SK-N-MC (cell line): ENCODE measurements around the gene PODNL1.

Experiments
- DNase-seq: peaks from one replicate; pipeline ENCODE4 v3.0.0-alpha.2; 2011; ENCODE audit warnings: low read depth, low spot score
- H3K27ac ChIP-seq: fragments of 200-600 bp; sonication (generic); 2 replicates; pipeline ENCODE4 v1.5.1; 2016; ENCODE audit warnings: mixed run types
- H3K36me3 ChIP-seq: fragments of 200-600 bp; sonication (generic); 2 replicates; pipeline ENCODE4 v1.6.1; 2017; ENCODE audit warnings: antibody characterized with exemption, low read length, mixed read lengths; ENCODE audit not compliant: insufficient read depth
- H3K4me3 ChIP-seq: fragments of 200-600 bp; sonication (generic); 2 replicates; pipeline ENCODE4 v1.5.1; 2016
- H3K9ac ChIP-seq: fragments of 200-600 bp; sonication (generic); 2 replicates; pipeline ENCODE4 v1.8.0; 2017; ENCODE audit warnings: mixed run types, mixed read lengths; ENCODE audit not compliant: insufficient read length
- H3K9me3 ChIP-seq: fragments of 200-600 bp; sonication (generic); 2 replicates; pipeline ENCODE4 v1.6.1; 2017; ENCODE audit warnings: low read depth, mild to moderate bottlenecking, antibody characterized with exemption, low read length, moderate library complexity, mixed read lengths
- EZH2 ChIP-seq: fragments of 200-600 bp; sonication (generic); IDR thresholded peaks from one replicate; pipeline ENCODE4 v1.6.1; 2017; ENCODE audit warnings: antibody characterized with exemption
- FOXP2 ChIP-seq: optimal IDR thresholded peaks from 2 replicates; pipeline ENCODE3; 2011; ENCODE audit warnings: mild to moderate bottlenecking, moderate library complexity; ENCODE audit not compliant: insufficient read depth; ENCODE audit errors: extremely low read length, control extremely low read depth
- POLR2AphosphoS5 ChIP-seq: IDR thresholded peaks from 2 replicates; pipeline ENCODE4 v1.6.1; 2012; ENCODE audit warnings: mild to moderate bottlenecking, low read depth, low read length, borderline replicate concordance

PODNL1 gene

GRCh38 chr19:13920940-13921747 lies 17.1 kb downstream of the PODNL1 start:
- no peak for DNase-seq
- H3K27ac ChIP-seq = peak overlapping the region; percentile 31; the same call in 1 of the 2 replicates
- no peak for TF ChIP-seq FOXP2
- TF ChIP-seq POLR2AphosphoS5 = no peak
- no peak for TF ChIP-seq EZH2
- H3K36me3 ChIP-seq = peaks cover 43% of the 10 kb centered on the region
- H3K4me3 ChIP-seq = no peak overlapping the region
- no peak overlapping the region for H3K9ac ChIP-seq
- no peaks in the 10 kb centered on the region for H3K9me3 ChIP-seq

GRCh38 chr19:13920524-13920923 lies 17.7 kb downstream of the PODNL1 start:
- no peak for DNase-seq
- H3K27ac ChIP-seq = no peak overlapping the region
- no peak overlapping the region for H3K9ac ChIP-seq
- H3K36me3 ChIP-seq = peaks cover 46% of the 10 kb centered on the region
- H3K9me3 ChIP-seq = no peaks in the 10 kb centered on the region
- TF ChIP-seq POLR2AphosphoS5 (no peak), FOXP2 (no peak), EZH2 (no peak)
- no peak overlapping the region for H3K4me3 ChIP-seq

GRCh38 chr19:13918726-13919411 lies 19.3 kb downstream of the PODNL1 start:
- no peaks in the 10 kb centered on the region for H3K9me3 ChIP-seq
- peaks cover 48% of the 10 kb centered on the region for H3K36me3 ChIP-seq
- H3K9ac ChIP-seq = no peak overlapping the region
- DNase-seq = no peak
- no peak for TF ChIP-seq FOXP2
- no peak for TF ChIP-seq EZH2
- no peak for TF ChIP-seq POLR2AphosphoS5
- no peak overlapping the region for H3K4me3 ChIP-seq
- no peak overlapping the region for H3K27ac ChIP-seq

GRCh38 chr19:13917888-13918406 lies 20.3 kb downstream of the PODNL1 start:
- DNase-seq = no peak
- H3K9me3 ChIP-seq = no peaks in the 10 kb centered on the region
- TF ChIP-seq FOXP2 (no peak), POLR2AphosphoS5 (no peak), EZH2 (no peak)
- peaks cover 46% of the 10 kb centered on the region for H3K36me3 ChIP-seq
- no peak overlapping the region for H3K27ac ChIP-seq
- no peak overlapping the region for H3K4me3 ChIP-seq
- H3K9ac ChIP-seq = no peak overlapping the region

GRCh38 chr19:13914777-13915176 lies 23.4 kb downstream of the PODNL1 start:
- H3K36me3 ChIP-seq = peaks cover 32% of the 10 kb centered on the region; the same call in 1 of the 2 replicates
- H3K4me3 ChIP-seq = no peak overlapping the region
- H3K27ac ChIP-seq = no peak overlapping the region
- H3K9me3 ChIP-seq = no peaks in the 10 kb centered on the region
- DNase-seq = no peak
- H3K9ac ChIP-seq = no peak overlapping the region
- no peak for TF ChIP-seq FOXP2
- no peak for TF ChIP-seq POLR2AphosphoS5
- no peak for TF ChIP-seq EZH2

GRCh38 chr19:13913352-13913751 lies 24.9 kb downstream of the PODNL1 start:
- no peak overlapping the region for H3K9ac ChIP-seq
- H3K27ac ChIP-seq = no peak overlapping the region
- no peak for DNase-seq
- H3K36me3 ChIP-seq = peaks cover 28% of the 10 kb centered on the region; the same call in 1 of the 2 replicates
- no peak overlapping the region for H3K4me3 ChIP-seq
- TF ChIP-seq EZH2 (no peak), FOXP2 (no peak), POLR2AphosphoS5 (no peak)
- H3K9me3 ChIP-seq = no peaks in the 10 kb centered on the region

GRCh38 chr19:13909430-13909829 lies 28.8 kb downstream of the PODNL1 start:
- H3K9me3 ChIP-seq = no peaks in the 10 kb centered on the region
- no peak for DNase-seq
- no peak overlapping the region for H3K27ac ChIP-seq
- H3K9ac ChIP-seq = no peak overlapping the region
- H3K4me3 ChIP-seq = no peak overlapping the region
- peaks cover 16% of the 10 kb centered on the region; the same call in 1 of the 2 replicates for H3K36me3 ChIP-seq
- no peak for TF ChIP-seq FOXP2
- TF ChIP-seq EZH2 = no peak
- TF ChIP-seq POLR2AphosphoS5 = no peak

- no peak for DNase-seq
- no peak overlapping the region for H3K27ac ChIP-seq
- no peak overlapping the region for H3K4me3 ChIP-seq
- H3K9ac ChIP-seq = no peak overlapping the region
- peaks cover 16% of the 10 kb centered on the region; the same call in 1 of the 2 replicates for H3K36me3 ChIP-seq
- no peak for TF ChIP-seq FOXP2
- TF ChIP-seq EZH2 = no peak
- TF ChIP-seq POLR2AphosphoS5 = no peak
- no peaks in the 10 kb centered on the region for H3K9me3 ChIP-seq
These were observed 29.5 kb downstream of the PODNL1 start for GRCh38 chr19:13908674-13909073.

GRCh38 chr19:13906910-13907309 lies 31.3 kb downstream of the PODNL1 start:
- no peak for DNase-seq
- Histone ChIP-seq H3K9ac (peak overlapping the region; percentile 85), H3K27ac (no peak overlapping the region), H3K4me3 (peak overlapping the region; percentile 96), H3K36me3 (peaks cover 6% of the 10 kb centered on the region; the same call in 1 of the 2 replicates), H3K9me3 (no peaks in the 10 kb centered on the region)
- TF ChIP-seq EZH2 (no peak), FOXP2 (no peak), POLR2AphosphoS5 (no peak)
